CD8-positive, alpha-beta memory T cell (primary cell): ENCODE results near the gene GPR146. TPM values are rescaled to one million over a fixed set of nuclear protein-coding genes. Genes with fewer than 3 reads are reported as not detected.

Experiments
- CTCF ChIA-PET: fragments of 350-600 bp; sonication (Branson Sonifier 250); formaldehyde crosslinking; loops from one replicate; lab custom pipeline; 2021; ENCODE audit warnings: antibody characterized with exemption; lab: Charles Lee
- POLR2A ChIA-PET: fragments of 350-600 bp; sonication (Branson Sonifier 250); formaldehyde crosslinking; loops from one replicate; lab custom pipeline; 2021; ENCODE audit warnings: antibody characterized with exemption; lab: Charles Lee
- DNase-seq, 5 donors: peaks; one replicate each; pipeline versions ENCODE4 v3.0.0 to v3.0.0-alpha.2; 2020 to 2022; ENCODE audit warnings: mixed read lengths in 1 of 5
- H3K27ac ChIP-seq: one replicate; pipeline ENCODE4 v1.7.0; 2013; ENCODE audit warnings: low read depth, mild to moderate bottlenecking, low read length, moderate library complexity
- H3K27me3 ChIP-seq: 2 replicates; pipeline ENCODE4 v1.7.0; 2013; ENCODE audit warnings: low read length, mild to moderate bottlenecking; ENCODE audit not compliant: insufficient read depth, poor library complexity, severe bottlenecking
- H3K36me3 ChIP-seq: 2 replicates; pipeline ENCODE4 v1.7.0; 2013; ENCODE audit warnings: mild to moderate bottlenecking, low read length, moderate library complexity; ENCODE audit not compliant: insufficient read depth
- H3K4me1 ChIP-seq: 2 replicates; pipeline ENCODE4 v1.7.0; 2013; ENCODE audit warnings: mild to moderate bottlenecking, low read length, moderate library complexity; ENCODE audit not compliant: insufficient read depth
- H3K4me3 ChIP-seq: 2 replicates; pipeline ENCODE4 v1.7.0; 2013; ENCODE audit warnings: mild to moderate bottlenecking, low read length
- H3K9me3 ChIP-seq: 2 replicates; pipeline ENCODE4 v1.7.0; 2013; ENCODE audit warnings: mild to moderate bottlenecking, low read length
- H3K27ac Mint-ChIP-seq, 8 donors: one replicate each; pipeline ENCODE4 v1.8.0; 2020 to 2021; ENCODE audit warnings: mixed read lengths in 8 of 8, mild to moderate bottlenecking in 6 of 8, inconsistent platforms in 3 of 8, moderate library complexity in 3 of 8
- H3K27me3 Mint-ChIP-seq, 2 donors: one replicate each; pipeline ENCODE4 v1.8.0; 2020 to 2021; ENCODE audit warnings: mixed read lengths in 2 of 2, mild to moderate bottlenecking in 1 of 2, moderate library complexity in 1 of 2
- H3K36me3 Mint-ChIP-seq, 3 donors: one replicate each; pipeline ENCODE4 v1.8.0; 2020 to 2021; ENCODE audit warnings: mixed read lengths in 3 of 3, inconsistent platforms in 1 of 3, mild to moderate bottlenecking in 1 of 3
- H3K4me1 Mint-ChIP-seq, 3 donors: one replicate each; pipeline ENCODE4 v1.8.0; 2020 to 2021; ENCODE audit warnings: mixed read lengths in 3 of 3, inconsistent platforms in 1 of 3, mild to moderate bottlenecking in 1 of 3
- H3K4me3 Mint-ChIP-seq, 7 donors: one replicate each; pipeline ENCODE4 v1.8.0; 2020 to 2021; ENCODE audit warnings: mixed read lengths in 7 of 7, mild to moderate bottlenecking in 6 of 7, moderate library complexity in 4 of 7, inconsistent platforms in 2 of 7
- H3K9me3 Mint-ChIP-seq, 5 donors: one replicate each; pipeline ENCODE4 v1.8.0; 2020 to 2022; ENCODE audit warnings: mixed read lengths in 5 of 5, mild to moderate bottlenecking in 3 of 5, moderate library complexity in 2 of 5, inconsistent platforms in 1 of 5
- polyA plus RNA-seq: library from polyadenylated mRNA; unstranded; fragments of 300-500 nt; fragmentation: Illumina TruSeq; gene quantifications from one replicate; pipeline ENCODE4 v1.2.3, GENCODE V29; 2021
- total RNA-seq, 2 experiments: library from RNA; stranded (reverse); gene quantifications; one replicate each; pipeline ENCODE4 v1.2.3, GENCODE V29; 2021

GPR146 gene
- total and polyA plus RNA-seq, 3 experiments from 2014 or later, result 0.55 to 1.2 (median 0.70) TPM

GRCh38 chr7:1087952-1088920 is 43.9 kb downstream of the GPR146 start, which contains the start of gene GPER1:
Gene GPER1 (plus strand): TSS chr7:1088113. CDS start chr7:1091729, 3,616 bp downstream.
- peak within 1 kb of the TSS in 3 of 8 donors; percentile 29 to 56 (median 55) for H3K27ac Mint-ChIP-seq
- no peaks in the 10 kb centered on the region for H3K9me3 Mint-ChIP-seq
- H3K36me3 ChIP-seq, result no peaks in the 10 kb centered on the region
- ChIA-PET CTCF (interaction anchor here (4.1 kb wide), 1 partner anchor 87 kb away, joined by 26 read pairs; no protein-coding TSS in a partner anchor), POLR2A (no interaction called here)
- no peak within 1 kb of the TSS for H3K27ac ChIP-seq
- no peaks in the 10 kb centered on the region for H3K27me3 ChIP-seq
- no peaks in the 10 kb centered on the region for H3K9me3 ChIP-seq
- H3K36me3 Mint-ChIP-seq, result peaks cover 0 to 2% (median 0%) of the 10 kb centered on the region in 3 donors
- H3K4me3 ChIP-seq, result peak within 1 kb of the TSS; percentile 47
- peaks cover 6 to 13% (median 7%) of the 10 kb centered on the region in 3 donors for H3K4me1 Mint-ChIP-seq
- DNase-seq, result no peak
- H3K4me1 ChIP-seq, result peaks cover 11% of the 10 kb centered on the region
- no peaks in the 10 kb centered on the region for H3K27me3 Mint-ChIP-seq
- H3K4me3 Mint-ChIP-seq, result peak within 1 kb of the TSS in 6 of 7 donors; percentile 67 to 77 (median 72)

GRCh38 chr7:1090236-1090635 is 45.9 kb downstream of the GPR146 start:
- no peaks in the 10 kb centered on the region for H3K9me3 Mint-ChIP-seq
- no peaks in the 10 kb centered on the region for H3K27me3 ChIP-seq
- no peak overlapping the region for H3K27ac ChIP-seq
- no peak overlapping the region for H3K4me3 ChIP-seq
- H3K4me1 ChIP-seq, result peaks cover 11% of the 10 kb centered on the region
- H3K36me3 Mint-ChIP-seq, result peaks cover 0 to 4% (median 0%) of the 10 kb centered on the region in 3 donors
- DNase-seq, result no peak
- peaks cover 6 to 13% (median 7%) of the 10 kb centered on the region in 3 donors for H3K4me1 Mint-ChIP-seq
- H3K4me3 Mint-ChIP-seq, result no peak overlapping the region
- H3K36me3 ChIP-seq, result no peaks in the 10 kb centered on the region
- no peak overlapping the region for H3K27ac Mint-ChIP-seq
- POLR2A ChIA-PET, result no interaction called here
- CTCF ChIA-PET, result no interaction called here
- no peaks in the 10 kb centered on the region for H3K27me3 Mint-ChIP-seq
- H3K9me3 ChIP-seq, result no peaks in the 10 kb centered on the region

GRCh38 chr7:1090686-1091643 is 46.6 kb downstream of the GPR146 start:
- Mint-ChIP-seq H3K4me1 (peaks cover 6 to 13% (median 7%) of the 10 kb centered on the region in 3 donors), H3K27me3 (no peaks in the 10 kb centered on the region), H3K9me3 (no peaks in the 10 kb centered on the region), H3K36me3 (peaks cover 0 to 4% (median 0%) of the 10 kb centered on the region in 3 donors), H3K4me3 (no peak overlapping the region), H3K27ac (peak overlapping the region in 1 of 8 donors; percentile 53)
- no peaks in the 10 kb centered on the region for H3K36me3 ChIP-seq
- no peaks in the 10 kb centered on the region for H3K9me3 ChIP-seq
- POLR2A ChIA-PET, result no interaction called here
- no peaks in the 10 kb centered on the region for H3K27me3 ChIP-seq
- CTCF ChIA-PET, result interaction anchor here (1.4 kb wide), 1 partner anchor 25 kb away, joined by 3 read pairs; no protein-coding TSS in a partner anchor
- DNase-seq, result no peak
- H3K27ac ChIP-seq, result no peak overlapping the region
- H3K4me1 ChIP-seq, result peaks cover 11% of the 10 kb centered on the region
- no peak overlapping the region for H3K4me3 ChIP-seq

GRCh38 chr7:1091644-1092027 is 47.3 kb downstream of the GPR146 start:
- POLR2A ChIA-PET, result no interaction called here

GRCh38 chr7:1092161-1092632 is 47.9 kb downstream of the GPR146 start:
- no peak overlapping the region for H3K4me3 ChIP-seq
- Mint-ChIP-seq H3K27me3 (no peaks in the 10 kb centered on the region), H3K9me3 (no peaks in the 10 kb centered on the region), H3K4me3 (no peak overlapping the region), H3K27ac (no peak overlapping the region), H3K36me3 (peaks cover 0 to 4% (median 0%) of the 10 kb centered on the region in 3 donors), H3K4me1 (peaks cover 2 to 5% (median 3%) of the 10 kb centered on the region in 3 donors)
- no peaks in the 10 kb centered on the region for H3K9me3 ChIP-seq
- no peaks in the 10 kb centered on the region for H3K36me3 ChIP-seq
- no peaks in the 10 kb centered on the region for H3K27me3 ChIP-seq
- H3K4me1 ChIP-seq, result peaks cover 3% of the 10 kb centered on the region
- no peak for DNase-seq
- CTCF ChIA-PET, result interaction anchor here (1.0 to 1.4 kb wide), 2 partner anchors 27 to 99 kb away, joined by 3 to 4 read pairs; no protein-coding TSS in a partner anchor
- POLR2A ChIA-PET, result no interaction called here
- H3K27ac ChIP-seq, result no peak overlapping the region

More at GRCh38 chr7:1091644-1092027, 47.3 kb downstream of the GPR146 start:
- Mint-ChIP-seq H3K4me3 (no peak overlapping the region), H3K36me3 (peaks cover 0 to 4% (median 0%) of the 10 kb centered on the region in 3 donors), H3K27ac (no peak overlapping the region), H3K9me3 (no peaks in the 10 kb centered on the region), H3K27me3 (no peaks in the 10 kb centered on the region), H3K4me1 (peaks cover 6 to 11% (median 7%) of the 10 kb centered on the region in 3 donors)
- H3K4me1 ChIP-seq, result peaks cover 8% of the 10 kb centered on the region
- H3K27ac ChIP-seq, result no peak overlapping the region
- no peak overlapping the region for H3K4me3 ChIP-seq
- no peak for DNase-seq
- no peaks in the 10 kb centered on the region for H3K27me3 ChIP-seq
- no peaks in the 10 kb centered on the region for H3K36me3 ChIP-seq
- H3K9me3 ChIP-seq, result no peaks in the 10 kb centered on the region
- CTCF ChIA-PET, result interaction anchor here (1.0 to 1.4 kb wide), 2 partner anchors 26 to 99 kb away, joined by 3 to 4 read pairs; no protein-coding TSS in a partner anchor

- CTCF ChIA-PET, result no interaction called here
These were observed 48.6 kb downstream of the GPR146 start for GRCh38 chr7:1092806-1093501.

GRCh38 chr7:1093502-1093843 is 49.1 kb downstream of the GPR146 start:
- H3K27ac ChIP-seq, result no peak overlapping the region
- Mint-ChIP-seq H3K27me3 (no peaks in the 10 kb centered on the region), H3K4me3 (no peak overlapping the region), H3K27ac (no peak overlapping the region), H3K36me3 (peaks cover 4 to 9% (median 8%) of the 10 kb centered on the region in 3 donors), H3K9me3 (no peaks in the 10 kb centered on the region), H3K4me1 (peaks cover 0 to 5% (median 3%) of the 10 kb centered on the region in 3 donors)
- no peaks in the 10 kb centered on the region for H3K4me1 ChIP-seq
- H3K27me3 ChIP-seq, result no peaks in the 10 kb centered on the region
- CTCF ChIA-PET, result no interaction called here
- DNase-seq, result no peak
- no peaks in the 10 kb centered on the region for H3K9me3 ChIP-seq
- H3K4me3 ChIP-seq, result no peak overlapping the region
- POLR2A ChIA-PET, result interaction anchor here (0.6 kb wide), 1 partner anchor 226 kb away, joined by 3 read pairs; no protein-coding TSS in a partner anchor
- no peaks in the 10 kb centered on the region for H3K36me3 ChIP-seq

More at GRCh38 chr7:1092806-1093501, 48.6 kb downstream of the GPR146 start:
- Histone ChIP-seq H3K4me1 (no peaks in the 10 kb centered on the region), H3K27ac (no peak overlapping the region), H3K4me3 (no peak overlapping the region), H3K36me3 (no peaks in the 10 kb centered on the region), H3K27me3 (no peaks in the 10 kb centered on the region), H3K9me3 (no peaks in the 10 kb centered on the region)
- Mint-ChIP-seq H3K36me3 (peaks cover under 1 to 6% (median 5%) of the 10 kb centered on the region in 3 donors), H3K9me3 (no peaks in the 10 kb centered on the region), H3K4me1 (peaks cover 0 to 5% (median 3%) of the 10 kb centered on the region in 3 donors), H3K4me3 (no peak overlapping the region), H3K27ac (no peak overlapping the region), H3K27me3 (no peaks in the 10 kb centered on the region)
- no peak for DNase-seq
- POLR2A ChIA-PET, result interaction anchor here (0.6 kb wide), 1 partner anchor 225 kb away, joined by 3 read pairs; no protein-coding TSS in a partner anchor
